GM19468 (cell line): ENCODE data around the gene GASK1A.
"Not testable (repeated sequence)": the region's sequence is repeated elsewhere in the genome, so short reads cannot be mapped to it uniquely, and the experiment has no call there.

Source experiments
- ATAC-seq: cut with Tn5 transposase; IDR thresholded peaks from one replicate; pipeline ENCODE4 v1.9.1; 2021; ENCODE audit warnings: mild to moderate bottlenecking, moderate library complexity, moderate number of reproducible peaks; ENCODE audit not compliant: unreplicated experiment; ENCODE audit errors: extremely low read depth

GASK1A gene

GRCh38 chr3:42979044-42979972, at the start of gene GASK1A:
GASK1A (plus strand) TSS chr3:42979311; CDS start chr3:42979643, 332 bp downstream.
- no peak for ATAC-seq

GRCh38 chr3:42934111-42934510, 45.0 kb upstream of the GASK1A start:
- no peak for ATAC-seq

GRCh38 chr3:42934910-42935309, 44.2 kb upstream of the GASK1A start:
- ATAC-seq: no peak

- no peak for ATAC-seq
Measured at GRCh38 chr3:42935472-42935871, 43.6 kb upstream of the GASK1A start.

GRCh38 chr3:42936157-42936981, 42.7 kb upstream of the GASK1A start:
- ATAC-seq: no peak

GRCh38 chr3:42937334-42937733, 41.8 kb upstream of the GASK1A start:
- no peak for ATAC-seq

- ATAC-seq: no peak
Measured at GRCh38 chr3:42942693-42943092, 36.4 kb upstream of the GASK1A start.

GRCh38 chr3:42946050-42946449, 33.1 kb upstream of the GASK1A start:
- ATAC-seq: no peak

- no peak for ATAC-seq
Measured at GRCh38 chr3:42957573-42957972, 21.5 kb upstream of the GASK1A start.

GRCh38 chr3:42960282-42960681, 18.8 kb upstream of the GASK1A start:
- ATAC-seq: no peak

GRCh38 chr3:42960786-42961185, 18.3 kb upstream of the GASK1A start:
- no peak for ATAC-seq

- ATAC-seq: no peak
Measured at GRCh38 chr3:42961633-42962032, 17.5 kb upstream of the GASK1A start.

- ATAC-seq: no peak
Measured at GRCh38 chr3:42963269-42963668, 15.8 kb upstream of the GASK1A start.

- ATAC-seq: no peak
Measured at GRCh38 chr3:42964266-42964665, 14.8 kb upstream of the GASK1A start.

GRCh38 chr3:42970557-42970956, 8.6 kb upstream of the GASK1A start:
- ATAC-seq: no peak

GRCh38 chr3:42970976-42971772, 7.9 kb upstream of the GASK1A start:
- ATAC-seq: no peak

- ATAC-seq: not testable (repeated sequence)
Measured at GRCh38 chr3:42974906-42975305, 4.2 kb upstream of the GASK1A start.

GRCh38 chr3:42975456-42975855, 3.7 kb upstream of the GASK1A start:
- ATAC-seq: no peak

- ATAC-seq: no peak
Measured at GRCh38 chr3:42975955-42976354, 3.2 kb upstream of the GASK1A start.

- ATAC-seq: no peak
Measured at GRCh38 chr3:42980209-42980608, 1.1 kb downstream of the GASK1A start.
